GM23338 (cell line): Measurements from ENCODE around the gene TPX2. TPM values are rescaled to one million over a fixed set of nuclear protein-coding genes. Genes with fewer than 3 reads are reported as not detected.

Source experiments
- ATAC-seq: fragments of 200-7000 bp; cut with Tn5 transposase; 3 replicates; pipeline ENCODE4 v1.9.1; 2020
- DNase-seq: peaks from one replicate; pipeline ENCODE4 v3.0.0-alpha.2; 2015; ENCODE audit warnings: low spot score
- H2AFZ ChIP-seq: fragments of 200-600 bp; sonication (generic); 2 replicates; pipeline ENCODE4 v1.8.0; 2016; ENCODE audit warnings: antibody characterized with exemption, mild to moderate bottlenecking, moderate library complexity
- H3F3A ChIP-seq: fragments of 200-600 bp; sonication (generic); replicated peaks from 2 replicates; pipeline ENCODE4 v1.8.0; 2017; ENCODE audit warnings: antibody characterized with exemption, mixed run types, low read depth
- H3K27ac ChIP-seq: fragments of 200-600 bp; sonication (generic); 2 replicates; pipeline ENCODE4 v1.6.1; 2016; ENCODE audit warnings: low read depth
- H3K27me3 ChIP-seq: fragments of 200-600 bp; sonication (generic); 2 replicates; pipeline ENCODE4 v1.8.0; 2016; ENCODE audit warnings: mild to moderate bottlenecking, mixed run types, moderate library complexity; ENCODE audit not compliant: insufficient read depth
- H3K36me3 ChIP-seq: fragments of 200-600 bp; sonication (generic); 2 replicates; pipeline ENCODE4 v1.8.0; 2016; ENCODE audit warnings: mild to moderate bottlenecking; ENCODE audit not compliant: insufficient read depth
- H3K4me1 ChIP-seq: fragments of 200-600 bp; sonication (generic); 2 replicates; pipeline ENCODE4 v1.8.0; 2016; ENCODE audit warnings: mild to moderate bottlenecking, moderate library complexity; ENCODE audit not compliant: insufficient read depth
- H3K4me2 ChIP-seq: fragments of 200-600 bp; sonication (generic); 2 replicates; pipeline ENCODE4 v1.7.1; 2017; ENCODE audit warnings: mixed run types
- H3K4me3 ChIP-seq: fragments of 200-600 bp; sonication (generic); 2 replicates; pipeline ENCODE4 v1.6.1; 2016; ENCODE audit warnings: mixed run types
- H3K79me2 ChIP-seq: fragments of 200-600 bp; sonication (generic); replicated peaks from 2 replicates; pipeline ENCODE4 v1.8.0; 2017; ENCODE audit warnings: mild to moderate bottlenecking; ENCODE audit not compliant: insufficient read depth
- H3K9me2 ChIP-seq: fragments of 200-600 bp; sonication (generic); 2 replicates; pipeline ENCODE4 v1.8.0; 2017; ENCODE audit not compliant: insufficient read depth
- H4K20me1 ChIP-seq: fragments of 200-600 bp; sonication (generic); replicated peaks from 2 replicates; pipeline ENCODE4 v1.8.0; 2017; ENCODE audit warnings: mild to moderate bottlenecking; ENCODE audit not compliant: insufficient read depth
- H3K27ac Mint-ChIP-seq: 2 replicates; pipeline ENCODE4 v1.8.0; 2020; ENCODE audit warnings: inconsistent platforms, mild to moderate bottlenecking, moderate library complexity, mixed read lengths
- H3K27me3 Mint-ChIP-seq: 3 replicates; pipeline ENCODE4 v1.8.0; 2022; ENCODE audit warnings: low read depth, mild to moderate bottlenecking, moderate library complexity, mixed read lengths, inconsistent platforms; ENCODE audit not compliant: insufficient read depth, poor library complexity
- H3K36me3 Mint-ChIP-seq: 3 replicates; pipeline ENCODE4 v1.8.0; 2021; ENCODE audit warnings: low read depth, mild to moderate bottlenecking, inconsistent platforms, moderate library complexity, mixed read lengths
- H3K4me1 Mint-ChIP-seq: 3 replicates; pipeline ENCODE4 v1.8.0; 2020; ENCODE audit warnings: mild to moderate bottlenecking, inconsistent platforms, mixed read lengths
- H3K4me3 Mint-ChIP-seq: 3 replicates; pipeline ENCODE4 v1.8.0; 2021; ENCODE audit warnings: moderate library complexity, mild to moderate bottlenecking, inconsistent platforms, mixed read lengths
- H3K9me3 Mint-ChIP-seq: 3 replicates; pipeline ENCODE4 v1.8.0; 2020; ENCODE audit warnings: moderate library complexity, mild to moderate bottlenecking, inconsistent platforms, mixed read lengths
- CREB1 ChIP-seq: fragments of 250-450 bp; sonication (Bioruptor Pico); IDR thresholded peaks from 2 replicates; pipeline ENCODE4 v1.5.0; 2020; ENCODE audit warnings: low read depth, mild to moderate bottlenecking, moderate library complexity
- CTCF ChIP-seq, 2 experiments: fragments of 200-600 bp in 1 of 2; sonication (generic) in 1 of 2; conservative IDR thresholded peaks; 2 replicates each; pipeline versions ENCODE4 v1.5.1 to v1.6.1; 2016 to 2017; ENCODE audit warnings: antibody characterized with exemption in 2 of 2, low read depth in 2 of 2, mild to moderate bottlenecking in 2 of 2, moderate library complexity in 1 of 2
- ETS1 ChIP-seq: IDR thresholded peaks from 2 replicates; pipeline ENCODE4 v1.6.1; 2016; ENCODE audit warnings: antibody characterized with exemption
- EZH2 ChIP-seq: fragments of 200-600 bp; sonication (generic); IDR thresholded peaks from one replicate; pipeline ENCODE4 v1.8.0; 2017; ENCODE audit warnings: antibody characterized with exemption, mild to moderate bottlenecking, low read depth; ENCODE audit not compliant: unreplicated experiment
- EZH2phosphoT487 ChIP-seq: fragments of 200-600 bp; sonication (generic); IDR thresholded peaks from one replicate; pipeline ENCODE4 v1.8.1; 2018; ENCODE audit warnings: antibody characterized with exemption; ENCODE audit not compliant: unreplicated experiment
- JUNB ChIP-seq: IDR thresholded peaks from one replicate; pipeline ENCODE4 v1.6.1; 2016; ENCODE audit warnings: antibody characterized with exemption; ENCODE audit not compliant: unreplicated experiment
- POLR2AphosphoS5 ChIP-seq: IDR thresholded peaks from 2 replicates; pipeline ENCODE4 v1.6.1; 2016; ENCODE audit warnings: antibody characterized with exemption, low read depth
- REST ChIP-seq: IDR thresholded peaks from one replicate; pipeline ENCODE4 v1.6.1; 2018; ENCODE audit warnings: antibody characterized with exemption; ENCODE audit not compliant: unreplicated experiment
- STAT1 ChIP-seq: IDR thresholded peaks from one replicate; pipeline ENCODE4 v1.6.1; 2016; ENCODE audit warnings: antibody characterized with exemption; ENCODE audit not compliant: unreplicated experiment
- ZNF331 ChIP-seq: fragments of 250-450 bp; sonication (Bioruptor Pico); IDR thresholded peaks from 2 replicates; pipeline ENCODE4 v1.5.0; 2020; ENCODE audit warnings: low read depth, mild to moderate bottlenecking, moderate library complexity
- polyA plus RNA-seq: library from polyadenylated mRNA; unstranded; fragments of >200 nt; fragmentation: Nextera tagmentation; extraction: Ambion mirVana; gene quantifications from 2 replicates; pipeline ENCODE4 v1.2.1, GENCODE V29; 2016
- total RNA-seq: library from RNA; depleted of rRNA; stranded (reverse); fragments of >200 nt; shearing (Covaris generic); gene quantifications from 2 replicates; pipeline ENCODE4 v1.2.3, GENCODE V29; 2014

TPX2 gene
- total and polyA plus RNA-seq, 2 experiments from 2014 or later, result 101 to 159 TPM

DNA sequence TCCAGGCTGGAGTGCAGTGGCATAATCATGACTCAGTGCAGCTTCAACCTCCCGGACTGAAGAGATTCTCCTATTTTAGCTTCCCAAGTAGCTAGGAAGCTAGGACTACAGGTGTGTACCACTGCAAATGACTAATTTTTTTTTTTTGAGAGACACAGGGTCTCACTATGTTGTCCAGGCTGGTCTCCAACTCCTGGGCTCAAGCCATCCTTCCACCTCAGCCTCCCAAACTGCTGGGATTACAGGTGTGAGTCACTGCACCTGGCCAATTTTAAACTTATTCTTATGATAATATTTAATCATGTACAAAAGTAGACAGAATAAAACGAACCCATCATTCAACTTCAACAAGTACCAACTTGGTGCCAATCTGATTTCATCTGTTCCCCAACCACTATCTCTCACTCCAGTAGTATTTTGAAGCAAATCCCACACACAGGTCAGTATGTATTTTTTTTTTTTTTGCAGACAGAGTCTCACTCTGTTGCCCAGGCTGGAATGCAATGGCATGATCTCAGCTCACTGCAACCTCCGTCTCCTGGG, 48.9 kb upstream of the TPX2 start:
- Histone ChIP-seq H3K36me3 (peaks cover 5% of the 10 kb centered on the region; the same call in 1 of the 2 replicates), H4K20me1 (peaks cover 12% of the 10 kb centered on the region), H3K4me2 (no peak overlapping the region), H3K27ac (0 out of 2 replicates have a peak overlapping the region, but pooled peaks have one; percentile 78), H3K4me3 (no peak overlapping the region), H3K4me1 (peaks cover 39% of the 10 kb centered on the region), H2AFZ (no peak overlapping the region), H3K9me2 (peaks cover 9% of the 10 kb centered on the region; the same call in 1 of the 2 replicates), H3F3A (peaks cover 19% of the 10 kb centered on the region), H3K79me2 (peaks cover 78% of the 10 kb centered on the region), H3K27me3 (no peaks in the 10 kb centered on the region)
- no peaks in the 10 kb centered on the region; the same call in 2 of the 3 replicates for H3K9me3 Mint-ChIP-seq
- no peak overlapping the region for H3K4me3 Mint-ChIP-seq
- peaks cover 41% of the 10 kb centered on the region for H3K4me1 Mint-ChIP-seq
- TF ChIP-seq JUNB (no peak), ETS1 (no peak), ZNF331 (CRISPR knock-in tag) (no peak), REST (no peak), POLR2AphosphoS5 (no peak)
- H3K27ac Mint-ChIP-seq, result no peak overlapping the region
- H3K36me3 Mint-ChIP-seq, result peaks cover 28% of the 10 kb centered on the region
- no peak for DNase-seq
- ATAC-seq, result no peak
- peaks cover 10% of the 10 kb centered on the region for H3K27me3 Mint-ChIP-seq

- peaks cover 3% of the 10 kb centered on the region; the same call in 1 of the 2 replicates for H3K9me2 ChIP-seq
- H4K20me1 ChIP-seq, result peaks cover 8% of the 10 kb centered on the region
- peaks cover 32% of the 10 kb centered on the region for H3K4me1 ChIP-seq
- no peaks in the 10 kb centered on the region for H3K27me3 ChIP-seq
- Mint-ChIP-seq H3K9me3 (no peaks in the 10 kb centered on the region; the same call in 1 of the 3 replicates), H3K4me3 (no peak overlapping the region), H3K27ac (0 out of 2 replicates have a peak overlapping the region, but pooled peaks have one; percentile 29), H3K36me3 (peaks cover 23% of the 10 kb centered on the region), H3K27me3 (peaks cover 10% of the 10 kb centered on the region), H3K4me1 (peaks cover 40% of the 10 kb centered on the region)
- DNase-seq (peak; percentile 62), ATAC-seq (no peak; the same call in 2 of the 3 replicates)
- H3K36me3 ChIP-seq, result peaks cover 5% of the 10 kb centered on the region; the same call in 1 of the 2 replicates
- H3K4me3 ChIP-seq, result no peak overlapping the region
- peaks cover 84% of the 10 kb centered on the region for H3K79me2 ChIP-seq
- peak overlapping the region; percentile 30; the same call in 1 of the 2 replicates for H3K27ac ChIP-seq
- H2AFZ ChIP-seq, result no peak overlapping the region
- peaks cover 23% of the 10 kb centered on the region for H3F3A ChIP-seq
- peak overlapping the region; percentile 59 for H3K4me2 ChIP-seq
- TF ChIP-seq CREB1 (CRISPR knock-in tag) (no peak), STAT1 (no peak), EZH2 (no peak), CTCF (conservative IDR thresholded peaks at IDR 0.05; ENCODE audit: low read depth in 2 of 2) (no peak), ETS1 (no peak), JUNB (no peak), EZH2phosphoT487 (no peak), ZNF331 (CRISPR knock-in tag) (no peak)
Observed at GRCh38 chr20:31691646-31692275, 47.3 kb upstream of the TPX2 start.
